ENCODE data around the gene HDAC4.
"Not testable (repeated sequence)": the region's sequence is repeated elsewhere in the genome, so short reads cannot be mapped to it uniquely, and the experiment has no call there.

HDAC4 gene

DNA sequence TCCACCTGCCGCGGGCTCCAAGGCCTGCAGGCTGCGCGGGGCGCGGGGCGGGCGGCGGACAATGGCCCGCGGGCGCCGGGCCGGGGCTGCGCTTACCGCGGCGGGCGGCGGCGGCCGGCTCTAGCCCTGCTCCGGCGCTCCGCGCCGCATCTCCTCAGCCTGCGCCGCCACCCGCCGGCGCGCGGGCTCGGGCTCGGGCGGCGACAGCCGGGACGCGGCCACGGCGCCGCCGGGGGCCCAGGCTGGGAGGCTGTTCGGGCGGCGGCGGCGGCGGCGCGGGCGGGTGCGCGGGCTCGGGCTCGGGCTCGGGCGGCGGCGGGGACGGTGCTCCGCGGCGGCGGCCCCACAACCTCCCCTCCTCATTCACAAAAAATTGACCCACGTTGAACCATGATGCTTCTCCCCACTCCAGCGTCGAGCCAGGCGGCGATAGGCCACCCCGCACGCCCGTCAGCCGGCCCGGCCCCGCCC, at the start of gene HDAC4:
TSS of gene HDAC4 (minus strand) at position 425 of the 471 bp plus-strand sequence. CDS start 48,321 bp downstream, outside the sequence.
- H3K4me3 ChIP-seq (ENCODE audit: low read depth, low read length), result peak within 1 kb of the TSS; percentile 98
- TF ChIP-seq, protein P1, sequence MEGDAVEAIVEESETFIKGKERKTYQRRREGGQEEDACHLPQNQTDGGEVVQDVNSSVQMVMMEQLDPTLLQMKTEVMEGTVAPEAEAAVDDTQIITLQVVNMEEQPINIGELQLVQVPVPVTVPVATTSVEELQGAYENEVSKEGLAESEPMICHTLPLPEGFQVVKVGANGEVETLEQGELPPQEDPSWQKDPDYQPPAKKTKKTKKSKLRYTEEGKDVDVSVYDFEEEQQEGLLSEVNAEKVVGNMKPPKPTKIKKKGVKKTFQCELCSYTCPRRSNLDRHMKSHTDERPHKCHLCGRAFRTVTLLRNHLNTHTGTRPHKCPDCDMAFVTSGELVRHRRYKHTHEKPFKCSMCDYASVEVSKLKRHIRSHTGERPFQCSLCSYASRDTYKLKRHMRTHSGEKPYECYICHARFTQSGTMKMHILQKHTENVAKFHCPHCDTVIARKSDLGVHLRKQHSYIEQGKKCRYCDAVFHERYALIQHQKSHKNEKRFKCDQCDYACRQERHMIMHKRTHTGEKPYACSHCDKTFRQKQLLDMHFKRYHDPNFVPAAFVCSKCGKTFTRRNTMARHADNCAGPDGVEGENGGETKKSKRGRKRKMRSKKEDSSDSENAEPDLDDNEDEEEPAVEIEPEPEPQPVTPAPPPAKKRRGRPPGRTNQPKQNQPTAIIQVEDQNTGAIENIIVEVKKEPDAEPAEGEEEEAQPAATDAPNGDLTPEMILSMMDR (conservative IDR thresholded peaks at IDR 0.05; ENCODE audit: low read depth, low read length), result no peak
- DNase-seq (ENCODE audit: low read depth), result peak; percentile 4

DNA sequence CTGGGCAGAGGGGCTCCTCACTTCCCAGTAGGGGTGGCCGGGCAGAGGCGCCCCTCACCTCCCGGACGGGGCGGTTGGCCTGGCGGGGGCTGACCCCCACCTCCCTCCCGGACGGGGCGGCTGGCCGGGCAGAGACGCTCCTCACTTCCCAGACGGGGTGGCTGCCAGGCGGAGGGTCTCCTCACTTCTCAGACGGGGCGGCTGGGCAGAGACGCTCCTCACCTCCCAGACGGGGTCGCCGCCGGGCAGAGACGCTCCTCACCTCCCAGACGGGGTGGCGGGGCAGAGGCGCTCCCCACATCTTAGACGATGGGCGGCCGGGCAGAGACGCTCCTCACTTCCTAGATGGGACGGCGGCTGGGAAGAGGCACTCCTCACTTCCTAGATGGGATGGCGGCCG, 48.6 kb upstream of the HDAC4 start:
- not testable (repeated sequence) for H3K4me3 ChIP-seq (ENCODE audit: low read depth, low read length); DNase-seq (ENCODE audit: low read depth)

DNA sequence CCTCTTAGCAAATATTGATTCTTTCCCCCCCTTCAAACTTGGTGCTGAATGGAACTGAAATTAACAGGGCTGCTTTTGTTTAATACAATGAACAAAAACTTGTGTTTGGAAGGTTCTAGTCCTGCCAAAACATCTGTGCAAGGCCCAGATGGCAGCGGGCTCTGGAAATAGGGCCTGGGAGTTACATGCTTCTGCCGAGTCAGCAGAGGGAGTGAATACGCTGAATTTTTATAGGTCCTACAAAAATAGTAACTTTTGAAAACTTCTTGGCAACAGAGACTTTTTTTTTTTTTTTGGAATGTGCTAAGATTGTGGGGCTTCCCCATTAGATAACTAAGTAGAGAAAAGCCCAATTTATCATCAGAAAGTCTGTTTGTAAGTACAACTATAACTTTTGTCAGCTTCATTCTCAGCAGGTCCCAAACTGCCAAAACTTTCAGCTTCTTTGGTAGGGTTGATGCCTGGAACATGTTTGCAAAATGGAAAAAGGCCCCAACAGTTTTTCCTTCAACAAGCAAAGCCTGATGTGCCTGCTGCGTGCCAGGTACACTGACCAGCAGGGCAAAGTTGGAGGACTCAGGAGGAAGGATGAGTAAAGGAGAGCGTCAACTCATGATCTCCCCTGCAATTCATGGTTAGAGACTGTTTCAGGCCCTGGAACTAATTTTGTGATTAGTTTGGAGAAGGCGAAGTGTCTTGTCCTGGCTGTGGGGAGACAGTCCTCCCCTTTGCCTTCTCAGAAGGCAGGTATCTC, 45.1 kb upstream of the HDAC4 start:
- no peak overlapping the region for H3K4me3 ChIP-seq (ENCODE audit: low read depth, low read length)
- peak; percentile 25 for DNase-seq (ENCODE audit: low read depth)
- TF ChIP-seq, protein P1 (conservative IDR thresholded peaks at IDR 0.05; ENCODE audit: low read depth, low read length), result no peak

DNA sequence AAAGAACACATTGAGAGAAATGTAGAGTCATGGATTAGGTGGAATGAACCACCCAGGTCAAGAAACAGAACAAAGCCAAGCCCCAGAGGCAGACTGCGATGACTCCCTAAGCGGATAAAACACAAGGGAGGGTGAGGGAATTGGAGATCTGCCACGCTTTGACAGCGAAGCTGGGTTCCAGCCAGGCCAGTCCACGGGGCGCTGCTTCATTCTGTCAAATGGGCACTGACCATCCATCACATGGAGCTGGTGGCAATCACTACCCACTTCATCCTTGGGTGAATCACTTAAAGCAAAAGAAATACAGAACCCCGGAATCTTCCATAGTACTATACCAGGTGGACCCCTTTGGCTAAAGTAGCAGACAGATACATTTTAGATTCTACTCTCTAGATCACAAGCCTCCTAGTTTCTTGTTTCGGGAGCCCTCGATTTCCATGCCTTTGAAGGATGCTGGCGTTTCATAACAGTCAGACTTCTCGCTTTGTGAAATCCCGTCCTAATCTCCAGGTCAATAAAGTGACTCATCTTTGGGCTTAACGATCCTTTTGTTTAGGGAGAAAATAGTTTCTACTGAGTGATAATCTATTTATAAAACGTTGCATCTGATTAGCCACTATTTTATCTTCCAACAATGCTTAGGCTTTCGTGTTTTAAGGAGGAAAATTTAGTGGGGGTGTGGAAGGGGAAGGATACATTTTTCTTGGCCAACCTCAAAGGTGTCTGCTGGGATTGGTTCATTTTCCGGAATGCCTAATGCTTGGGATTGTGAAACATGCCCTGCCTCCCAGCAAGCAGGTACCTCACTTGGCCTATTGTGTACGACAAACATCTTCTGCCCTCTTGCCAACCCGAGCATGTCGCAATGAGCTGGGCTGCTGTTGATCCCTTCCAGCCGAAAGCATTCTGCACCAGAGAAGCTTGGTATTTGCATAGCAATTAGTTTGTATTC, 44.1 kb upstream of the HDAC4 start:
- H3K4me3 ChIP-seq (ENCODE audit: low read depth, low read length), result no peak overlapping the region
- TF ChIP-seq, protein P1 (conservative IDR thresholded peaks at IDR 0.05; ENCODE audit: low read depth, low read length), result no peak
- DNase-seq (ENCODE audit: low read depth), result no peak

DNA sequence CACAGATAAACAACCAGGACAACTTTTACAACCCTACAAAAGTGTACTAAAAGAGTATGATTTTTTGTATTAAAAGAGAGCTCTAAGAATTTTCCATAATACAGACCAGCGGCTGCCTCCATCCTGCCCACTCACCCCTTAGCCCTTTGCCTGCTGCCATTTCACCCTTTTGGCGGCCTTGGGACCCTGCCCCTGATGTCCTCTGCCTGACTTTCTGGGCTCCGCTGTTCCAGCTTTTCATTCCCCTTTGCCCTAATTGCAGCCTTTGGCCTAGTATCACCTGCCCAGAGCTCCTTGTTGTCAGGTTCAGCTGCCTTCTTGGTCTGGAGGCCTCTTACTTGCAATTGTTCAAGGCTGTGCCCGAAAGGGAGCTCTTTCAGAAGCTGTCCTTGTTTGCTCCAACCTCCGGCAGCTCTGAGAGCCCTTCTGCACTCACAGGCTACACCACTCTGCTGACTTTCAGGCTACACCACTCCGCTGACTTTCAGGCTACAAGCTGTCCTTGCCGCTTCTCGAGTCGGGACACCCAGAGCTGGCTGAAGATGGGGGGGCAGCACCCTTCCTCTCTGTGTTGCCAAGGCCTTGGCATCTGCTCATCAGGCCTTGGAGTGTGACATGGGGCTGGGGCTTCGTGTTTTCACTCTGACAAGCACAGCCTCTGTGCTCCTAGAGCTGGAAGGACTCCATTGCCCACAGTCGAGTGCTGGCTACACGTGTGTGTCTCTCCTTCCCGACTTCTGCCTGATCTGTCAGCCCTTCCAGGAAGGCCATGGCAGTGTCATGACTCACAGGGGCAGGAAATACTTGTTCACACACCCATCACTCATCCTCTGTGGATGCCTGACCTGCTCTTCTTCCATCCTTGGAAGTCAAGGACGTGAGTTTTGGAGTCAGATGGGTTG, 43.1 kb upstream of the HDAC4 start:
- TF ChIP-seq, protein P1 (conservative IDR thresholded peaks at IDR 0.05; ENCODE audit: low read depth, low read length), result no peak
- no peak for DNase-seq (ENCODE audit: low read depth)
- H3K4me3 ChIP-seq (ENCODE audit: low read depth, low read length), result no peak overlapping the region

DNA sequence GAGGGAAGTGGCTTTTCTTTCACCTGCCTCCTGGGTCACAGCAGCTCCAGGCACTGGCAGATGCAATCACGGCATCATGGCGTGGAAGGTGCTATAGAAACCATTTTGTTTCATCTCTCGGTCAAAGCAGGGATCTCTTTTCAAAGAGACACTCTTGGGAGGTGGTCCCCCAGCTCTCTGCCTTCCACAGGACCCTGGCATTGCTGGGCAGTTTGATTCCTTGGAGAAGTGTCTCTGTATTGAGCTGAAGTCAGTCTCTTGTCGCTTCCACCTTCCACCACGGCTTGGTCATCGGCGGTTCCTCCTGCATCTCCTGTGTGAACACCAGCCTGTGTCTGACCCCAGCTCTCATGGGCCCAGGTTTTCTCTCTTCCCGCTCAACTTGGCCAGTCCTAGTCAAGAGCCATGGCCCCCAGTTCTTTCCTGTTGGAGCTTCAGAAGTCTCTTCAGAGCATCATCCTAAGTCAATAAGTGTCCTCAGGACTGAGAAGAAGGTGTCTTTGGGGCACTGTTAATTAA, 42.3 kb upstream of the HDAC4 start:
- H3K4me3 ChIP-seq (ENCODE audit: low read depth, low read length), result no peak overlapping the region
- DNase-seq (ENCODE audit: low read depth), result no peak
- TF ChIP-seq, protein P1 (conservative IDR thresholded peaks at IDR 0.05; ENCODE audit: low read depth, low read length), result no peak

All from choroid plexus epithelial cell (primary cell).